ENCODE data around the gene GAS2L2. TPM values are rescaled to one million over a fixed set of nuclear protein-coding genes. Genes with fewer than 3 reads are reported as not detected.

The GAS2L2 gene
- total and polyA plus RNA-seq, 9 donors, result 0.04 TPM; not detected in 8

DNA sequence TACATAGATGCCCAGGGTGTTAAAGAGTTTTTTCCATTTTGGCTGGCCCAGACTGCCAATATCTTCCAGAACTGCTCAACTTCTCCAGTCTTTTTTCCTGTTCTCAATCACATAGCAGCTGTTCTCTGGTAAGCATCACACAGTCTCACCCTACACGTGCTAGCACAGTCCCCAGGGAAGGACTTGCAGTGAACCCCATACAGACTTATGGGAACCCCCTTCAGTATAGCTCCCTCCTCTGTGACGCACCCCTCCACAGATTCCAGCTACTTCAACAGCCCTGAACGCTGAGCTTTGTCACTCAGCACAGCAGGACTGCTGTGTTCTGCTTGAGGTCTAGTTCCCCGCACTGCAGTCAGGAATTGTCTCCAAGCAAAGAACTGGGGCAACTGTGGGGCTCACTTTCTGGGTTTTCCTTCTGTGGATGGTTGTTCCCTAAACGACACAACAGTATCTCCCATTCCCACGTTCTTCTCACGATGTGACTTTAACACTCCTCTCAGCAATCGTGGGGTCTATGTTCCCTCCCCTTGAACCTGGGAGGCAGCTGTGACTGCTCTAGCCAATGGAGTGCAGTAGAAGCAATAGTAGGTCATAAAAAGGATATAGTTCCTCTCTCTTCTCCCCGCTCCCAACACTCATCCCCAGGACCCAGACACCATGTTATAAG, 38.8 kb upstream of the GAS2L2 start:
- DNase-seq, result no peak
- Histone ChIP-seq H3K9me3 (replicated peaks; ENCODE audit: control insufficient read depth, low read depth, low read length) (no peaks in the 10 kb centered on the region), H3K4me3 (ENCODE audit: low read length) (no peak overlapping the region), H3K27me3 (ENCODE audit: control insufficient read depth, insufficient read depth, low read length) (peaks cover 42% of the 10 kb centered on the region), H3K27ac (ENCODE audit: low read length) (no peak overlapping the region), H3K4me1 (ENCODE audit: control insufficient read depth, insufficient read depth, low read length) (peaks cover 11% of the 10 kb centered on the region), H3K36me3 (ENCODE audit: control insufficient read depth, insufficient read depth, low read length) (no peaks in the 10 kb centered on the region)
- 45% methylated on average over 3 of the region's 9 CpGs for WGBS (ENCODE audit: insufficient coverage)

GRCh38 chr17:35790841-35791240, 37.8 kb upstream of the GAS2L2 start:
- Histone ChIP-seq H3K9me3 (replicated peaks; ENCODE audit: control insufficient read depth, low read depth, low read length) (no peaks in the 10 kb centered on the region), H3K4me1 (ENCODE audit: control insufficient read depth, insufficient read depth, low read length) (peaks cover 9% of the 10 kb centered on the region), H3K4me3 (ENCODE audit: low read length) (no peak overlapping the region), H3K27me3 (ENCODE audit: control insufficient read depth, insufficient read depth, low read length) (peaks cover 36% of the 10 kb centered on the region), H3K36me3 (ENCODE audit: control insufficient read depth, insufficient read depth, low read length) (no peaks in the 10 kb centered on the region), H3K27ac (ENCODE audit: low read length) (no peak overlapping the region)
- DNase-seq, result no peak
- WGBS (ENCODE audit: insufficient coverage), result 71% methylated on average over 2 of the region's 3 CpGs

DNA sequence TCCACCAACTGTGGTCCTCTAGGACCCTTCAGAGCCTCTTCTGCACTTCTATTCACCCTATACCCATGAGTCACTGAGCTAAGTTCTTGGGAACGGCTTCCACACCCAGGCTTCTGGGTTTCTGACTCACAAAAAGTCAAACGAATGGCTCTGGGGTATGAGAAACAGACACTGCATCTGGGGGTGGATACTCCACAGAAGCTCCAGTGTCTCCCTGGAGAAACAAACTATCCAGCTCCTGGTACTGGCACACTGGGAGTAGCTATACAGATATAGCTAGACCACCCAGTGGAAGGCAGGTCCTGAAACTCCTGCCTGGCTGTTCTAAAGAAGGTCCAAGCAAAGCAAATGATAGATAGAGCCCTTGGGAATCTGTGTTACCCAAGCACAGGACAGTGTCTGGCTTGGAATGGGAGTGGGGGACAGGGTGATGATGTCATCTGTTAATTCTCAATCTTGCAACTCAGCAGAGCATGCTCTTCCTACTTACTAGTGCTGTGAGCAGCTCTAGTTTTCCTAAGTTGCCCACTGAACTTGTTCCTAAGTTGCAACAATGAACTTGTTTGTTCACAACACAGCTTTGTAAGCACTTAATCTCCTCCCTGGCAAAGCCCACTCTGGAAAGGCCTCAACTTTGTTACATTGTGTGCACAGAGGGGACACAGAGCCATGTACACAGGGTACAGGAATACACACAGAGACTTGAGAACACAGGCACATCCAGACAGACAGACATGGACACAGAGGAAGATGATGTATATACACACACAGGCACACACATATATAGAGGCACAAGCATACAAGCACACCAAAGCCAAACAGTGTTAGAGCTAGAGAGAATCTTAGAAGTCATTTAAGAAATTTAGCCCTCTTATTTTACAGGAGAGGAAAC, 35.7 kb upstream of the GAS2L2 start:
- H3K4me1 ChIP-seq (ENCODE audit: control insufficient read depth, insufficient read depth, low read length), result no peaks in the 10 kb centered on the region
- no peak overlapping the region for H3K4me3 ChIP-seq (ENCODE audit: low read length)
- DNase-seq, result no peak
- no CpG with 5 or more reads among the region's 2 CpGs for WGBS (ENCODE audit: insufficient coverage)
- no peaks in the 10 kb centered on the region for H3K36me3 ChIP-seq (ENCODE audit: control insufficient read depth, insufficient read depth, low read length)
- no peak overlapping the region for H3K27ac ChIP-seq (ENCODE audit: low read length)
- no peaks in the 10 kb centered on the region for H3K9me3 ChIP-seq (replicated peaks; ENCODE audit: control insufficient read depth, low read depth, low read length)
- peaks cover 17% of the 10 kb centered on the region for H3K27me3 ChIP-seq (ENCODE audit: control insufficient read depth, insufficient read depth, low read length)

- Histone ChIP-seq H3K27ac (ENCODE audit: low read length) (no peak overlapping the region), H3K9me3 (replicated peaks; ENCODE audit: control insufficient read depth, low read depth, low read length) (no peaks in the 10 kb centered on the region), H3K36me3 (ENCODE audit: control insufficient read depth, insufficient read depth, low read length) (no peaks in the 10 kb centered on the region), H3K27me3 (ENCODE audit: control insufficient read depth, insufficient read depth, low read length) (peaks cover 6% of the 10 kb centered on the region), H3K4me1 (ENCODE audit: control insufficient read depth, insufficient read depth, low read length) (peaks cover 5% of the 10 kb centered on the region), H3K4me3 (ENCODE audit: low read length) (no peak overlapping the region)
- WGBS (ENCODE audit: insufficient coverage), result 20% methylated on average over 1 of the region's 3 CpGs
- no peak for DNase-seq
Measured at GRCh38 chr17:35786941-35787432, 33.9 kb upstream of the GAS2L2 start.

DNA sequence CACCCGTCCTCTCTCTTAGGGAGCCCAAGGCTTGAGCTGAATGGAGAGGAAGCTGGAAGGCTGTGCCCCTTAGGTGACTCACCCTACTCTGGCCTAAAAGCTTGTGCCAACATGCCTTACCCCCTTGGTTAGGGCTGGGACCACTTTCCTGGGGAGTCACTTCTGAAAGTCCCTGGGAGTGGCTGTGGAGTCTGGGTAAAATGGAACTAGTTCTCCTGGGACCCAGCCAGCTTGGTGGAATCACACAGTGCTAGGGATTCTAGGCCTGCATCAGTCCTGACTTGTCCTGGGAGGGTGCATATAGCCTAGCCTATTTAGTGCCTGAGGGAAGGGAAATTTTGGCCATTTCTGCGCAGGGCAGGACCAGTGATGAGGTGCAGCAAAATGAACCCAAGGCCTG, 31.9 kb upstream of the GAS2L2 start:
- no peaks in the 10 kb centered on the region for H3K9me3 ChIP-seq (replicated peaks; ENCODE audit: control insufficient read depth, low read depth, low read length)
- DNase-seq, result no peak
- H3K4me1 ChIP-seq (ENCODE audit: control insufficient read depth, insufficient read depth, low read length), result peaks cover 5% of the 10 kb centered on the region
- H3K36me3 ChIP-seq (ENCODE audit: control insufficient read depth, insufficient read depth, low read length), result no peaks in the 10 kb centered on the region
- WGBS (ENCODE audit: insufficient coverage), result 86% methylated on average over 1 of the region's 2 CpGs
- H3K27ac ChIP-seq (ENCODE audit: low read length), result no peak overlapping the region
- peaks cover 2% of the 10 kb centered on the region for H3K27me3 ChIP-seq (ENCODE audit: control insufficient read depth, insufficient read depth, low read length)
- H3K4me3 ChIP-seq (ENCODE audit: low read length), result no peak overlapping the region

GRCh38 chr17:35780950-35781349, 27.9 kb upstream of the GAS2L2 start:
- Histone ChIP-seq H3K4me1 (ENCODE audit: control insufficient read depth, insufficient read depth, low read length) (peaks cover 5% of the 10 kb centered on the region), H3K9me3 (replicated peaks; ENCODE audit: control insufficient read depth, low read depth, low read length) (no peaks in the 10 kb centered on the region), H3K27ac (ENCODE audit: low read length) (no peak overlapping the region)

DNA sequence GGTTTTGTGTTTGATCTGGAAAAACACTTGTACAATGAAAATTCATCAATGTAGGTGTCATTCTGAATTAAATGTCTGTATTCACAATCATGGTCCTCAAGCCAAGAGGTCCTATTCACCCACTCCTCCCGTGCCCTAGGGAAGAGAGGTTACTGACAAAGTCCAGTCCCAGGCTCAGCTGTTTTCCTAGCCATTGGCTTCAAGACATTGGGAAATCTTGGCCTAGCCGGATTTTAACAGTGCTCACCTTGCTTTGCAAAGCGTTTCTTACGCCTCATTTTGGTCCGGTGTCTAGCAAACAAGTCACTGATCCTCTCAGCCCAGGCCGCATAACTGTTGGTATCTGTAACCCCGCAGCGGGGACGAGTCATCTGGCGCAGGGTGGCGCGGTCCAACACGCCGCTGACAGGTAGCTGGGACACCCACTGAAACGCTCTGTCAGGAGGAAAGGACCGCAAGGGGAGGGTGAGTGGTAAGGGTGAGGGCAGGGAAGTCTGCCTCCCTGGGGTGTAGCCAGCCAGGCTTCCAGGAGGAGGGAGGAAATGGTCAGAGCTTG, 25.7 kb upstream of the GAS2L2 start:
- H3K36me3 ChIP-seq (ENCODE audit: control insufficient read depth, insufficient read depth, low read length), result no peaks in the 10 kb centered on the region
- no peak for DNase-seq
- 81% methylated on average over 12 of the region's 16 CpGs for WGBS (ENCODE audit: insufficient coverage)
- no peaks in the 10 kb centered on the region for H3K9me3 ChIP-seq (replicated peaks; ENCODE audit: control insufficient read depth, low read depth, low read length)
- H3K4me1 ChIP-seq (ENCODE audit: control insufficient read depth, insufficient read depth, low read length), result peaks cover 22% of the 10 kb centered on the region
- no peak overlapping the region for H3K4me3 ChIP-seq (ENCODE audit: low read length)
- H3K27me3 ChIP-seq (ENCODE audit: control insufficient read depth, insufficient read depth, low read length), result peaks cover 3% of the 10 kb centered on the region
- no peak overlapping the region for H3K27ac ChIP-seq (ENCODE audit: low read length)

More at GRCh38 chr17:35780950-35781349, 27.9 kb upstream of the GAS2L2 start:
- WGBS (ENCODE audit: insufficient coverage), result 22% methylated on average over 3 of the region's 3 CpGs
- Histone ChIP-seq H3K27me3 (ENCODE audit: control insufficient read depth, insufficient read depth, low read length) (peaks cover 3% of the 10 kb centered on the region), H3K36me3 (ENCODE audit: control insufficient read depth, insufficient read depth, low read length) (no peaks in the 10 kb centered on the region), H3K4me3 (ENCODE audit: low read length) (no peak overlapping the region)
- no peak for DNase-seq

GRCh38 chr17:35775583-35775982, 22.5 kb upstream of the GAS2L2 start:
- no peak overlapping the region for H3K4me3 ChIP-seq (ENCODE audit: low read length)
- H3K9me3 ChIP-seq (replicated peaks; ENCODE audit: control insufficient read depth, low read depth, low read length), result no peaks in the 10 kb centered on the region
- WGBS (ENCODE audit: insufficient coverage), result 73% methylated on average over 3 of the region's 6 CpGs
- peaks cover 25% of the 10 kb centered on the region for H3K4me1 ChIP-seq (ENCODE audit: control insufficient read depth, insufficient read depth, low read length)
- H3K36me3 ChIP-seq (ENCODE audit: control insufficient read depth, insufficient read depth, low read length), result no peaks in the 10 kb centered on the region
- peaks cover 3% of the 10 kb centered on the region for H3K27me3 ChIP-seq (ENCODE audit: control insufficient read depth, insufficient read depth, low read length)
- no peak overlapping the region for H3K27ac ChIP-seq (ENCODE audit: low read length)
- no peak for DNase-seq

GRCh38 chr17:35775039-35775438, 22.0 kb upstream of the GAS2L2 start:
- WGBS (ENCODE audit: insufficient coverage), result 47% methylated on average over 4 of the region's 5 CpGs
- H3K4me3 ChIP-seq (ENCODE audit: low read length), result no peak overlapping the region
- DNase-seq, result no peak
- peaks cover 3% of the 10 kb centered on the region for H3K27me3 ChIP-seq (ENCODE audit: control insufficient read depth, insufficient read depth, low read length)
- H3K27ac ChIP-seq (ENCODE audit: low read length), result no peak overlapping the region
- no peaks in the 10 kb centered on the region for H3K36me3 ChIP-seq (ENCODE audit: control insufficient read depth, insufficient read depth, low read length)
- H3K9me3 ChIP-seq (replicated peaks; ENCODE audit: control insufficient read depth, low read depth, low read length), result no peaks in the 10 kb centered on the region
- H3K4me1 ChIP-seq (ENCODE audit: control insufficient read depth, insufficient read depth, low read length), result peaks cover 25% of the 10 kb centered on the region

DNA sequence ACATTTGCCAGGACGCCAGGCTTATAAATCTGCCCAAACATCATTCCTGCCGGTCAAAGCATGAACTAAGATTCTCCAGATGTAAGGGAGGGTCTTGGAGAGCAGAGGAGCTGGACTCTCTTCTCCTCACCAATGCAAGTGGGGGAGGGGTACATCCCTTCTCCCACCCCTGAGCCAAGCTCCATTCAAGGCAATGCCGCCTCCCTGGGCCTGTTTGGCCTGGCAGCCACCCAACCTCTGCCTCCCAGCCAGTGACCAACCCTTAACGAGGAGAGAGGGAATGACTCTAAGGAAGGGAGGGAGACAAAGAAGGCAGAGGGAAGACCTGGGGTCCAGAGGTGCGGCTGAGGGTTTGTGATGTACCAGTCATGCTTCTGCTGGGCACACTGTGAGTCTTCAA, 21.5 kb upstream of the GAS2L2 start:
- H3K4me1 ChIP-seq (ENCODE audit: control insufficient read depth, insufficient read depth, low read length), result peaks cover 25% of the 10 kb centered on the region
- DNase-seq, result peak; percentile 44

More for the DNA sequence above, 21.5 kb upstream of the GAS2L2 start:
- H3K9me3 ChIP-seq (replicated peaks; ENCODE audit: control insufficient read depth, low read depth, low read length), result no peaks in the 10 kb centered on the region
- no peaks in the 10 kb centered on the region for H3K36me3 ChIP-seq (ENCODE audit: control insufficient read depth, insufficient read depth, low read length)
- peak overlapping the region; percentile 55 for H3K27ac ChIP-seq (ENCODE audit: low read length)
- H3K4me3 ChIP-seq (ENCODE audit: low read length), result no peak overlapping the region
- H3K27me3 ChIP-seq (ENCODE audit: control insufficient read depth, insufficient read depth, low read length), result peaks cover 3% of the 10 kb centered on the region
- no CpG with 5 or more reads among the region's 5 CpGs for WGBS (ENCODE audit: insufficient coverage)
